Measurements from ENCODE around the gene LARP4.
A peak's percentile ranks its signal among the peaks of the same experiment; 100 is the strongest.
"Not testable (repeated sequence)": the region's sequence is repeated elsewhere in the genome, so short reads cannot be mapped to it uniquely, and the experiment has no call there.

LARP4 gene

GRCh38 chr12:50520416-50521207 is 119.9 kb downstream of the LARP4 start:
- Mint-ChIP-seq H3K9me3 (no peaks in the 10 kb centered on the region), H3K27ac (peak overlapping the region; percentile 76), H3K27me3 (no peaks in the 10 kb centered on the region), H3K36me3 (ENCODE audit: low read depth) (peaks cover 21% of the 10 kb centered on the region), H3K4me3 (peak overlapping the region; percentile 33), H3K4me1 (ENCODE audit: low read depth) (peaks cover 24% of the 10 kb centered on the region)

GRCh38 chr12:50521781-50522180 is 121.1 kb downstream of the LARP4 start:
- Mint-ChIP-seq H3K36me3 (ENCODE audit: low read depth) (peaks cover 28% of the 10 kb centered on the region), H3K4me1 (ENCODE audit: low read depth) (peaks cover 24% of the 10 kb centered on the region)
- H3K27me3 Mint-ChIP-seq, H3K4me3 Mint-ChIP-seq, H3K27ac Mint-ChIP-seq, H3K9me3 Mint-ChIP-seq: not testable (repeated sequence)

GRCh38 chr12:50523772-50524171 is 123.1 kb downstream of the LARP4 start:
- H3K27me3 Mint-ChIP-seq, result no peaks in the 10 kb centered on the region
- H3K4me1 Mint-ChIP-seq (ENCODE audit: low read depth), result peaks cover 36% of the 10 kb centered on the region
- H3K36me3 Mint-ChIP-seq (ENCODE audit: low read depth), result peaks cover 32% of the 10 kb centered on the region
- no peak overlapping the region for H3K27ac Mint-ChIP-seq
- H3K9me3 Mint-ChIP-seq, result no peaks in the 10 kb centered on the region
- H3K4me3 Mint-ChIP-seq, result no peak overlapping the region

- H3K4me3 Mint-ChIP-seq, result no peak overlapping the region
- H3K36me3 Mint-ChIP-seq (ENCODE audit: low read depth), result peaks cover 34% of the 10 kb centered on the region
- no peaks in the 10 kb centered on the region for H3K27me3 Mint-ChIP-seq
- peak overlapping the region; percentile 64 for H3K27ac Mint-ChIP-seq
- H3K4me1 Mint-ChIP-seq (ENCODE audit: low read depth), result peaks cover 44% of the 10 kb centered on the region
- H3K9me3 Mint-ChIP-seq, result no peaks in the 10 kb centered on the region
These were observed 123.9 kb downstream of the LARP4 start for GRCh38 chr12:50524621-50525020.

GRCh38 chr12:50525422-50525821 is 124.7 kb downstream of the LARP4 start:
- Mint-ChIP-seq H3K9me3 (no peaks in the 10 kb centered on the region), H3K36me3 (ENCODE audit: low read depth) (peaks cover 34% of the 10 kb centered on the region), H3K4me3 (no peak overlapping the region), H3K27ac (no peak overlapping the region), H3K27me3 (no peaks in the 10 kb centered on the region), H3K4me1 (ENCODE audit: low read depth) (peaks cover 44% of the 10 kb centered on the region)

GRCh38 chr12:50527359-50527726 is 126.7 kb downstream of the LARP4 start:
- no peaks in the 10 kb centered on the region for H3K9me3 Mint-ChIP-seq
- no peak overlapping the region for H3K27ac Mint-ChIP-seq
- no peaks in the 10 kb centered on the region for H3K27me3 Mint-ChIP-seq
- H3K4me3 Mint-ChIP-seq, result no peak overlapping the region
- H3K4me1 Mint-ChIP-seq (ENCODE audit: low read depth), result peaks cover 44% of the 10 kb centered on the region
- H3K36me3 Mint-ChIP-seq (ENCODE audit: low read depth), result peaks cover 32% of the 10 kb centered on the region

- H3K4me3 Mint-ChIP-seq, result no peak overlapping the region
- H3K27me3 Mint-ChIP-seq, result no peaks in the 10 kb centered on the region
- H3K36me3 Mint-ChIP-seq (ENCODE audit: low read depth), result peaks cover 27% of the 10 kb centered on the region
- H3K27ac Mint-ChIP-seq, result peak overlapping the region; percentile 43
- peaks cover 44% of the 10 kb centered on the region for H3K4me1 Mint-ChIP-seq (ENCODE audit: low read depth)
- H3K9me3 Mint-ChIP-seq, result no peaks in the 10 kb centered on the region
These were observed 128.1 kb downstream of the LARP4 start for GRCh38 chr12:50528800-50529199.

- Mint-ChIP-seq H3K9me3 (no peaks in the 10 kb centered on the region), H3K4me3 (no peak overlapping the region), H3K27me3 (no peaks in the 10 kb centered on the region), H3K27ac (no peak overlapping the region), H3K4me1 (ENCODE audit: low read depth) (peaks cover 38% of the 10 kb centered on the region), H3K36me3 (ENCODE audit: low read depth) (peaks cover 22% of the 10 kb centered on the region)
These were observed 128.7 kb downstream of the LARP4 start for GRCh38 chr12:50529345-50529744.

Measured in stimulated activated naive CD8-positive, alpha-beta T cell treated with anti-CD3 and anti-CD28 coated beads, Interleukin-15, Interleukin-2, amounts not matched to agents 100 ng/mL and 50 ng/mL, for 24 hours (primary cell).